Measurements from ENCODE around the gene PARD6G. TPM values are rescaled to one million over a fixed set of nuclear protein-coding genes. Genes with fewer than 3 reads are reported as not detected.

The PARD6G gene
- total and polyA plus RNA-seq, 2 of the 13 experiments (the other 11 are each of a cell fraction or from before 2014, with no cell fraction given), result 3.6 to 7.4 TPM

- peaks cover 6% of the 10 kb centered on the region for H3K79me2 ChIP-seq (ENCODE audit: insufficient read depth, low read length)
- no peak overlapping the region for H3K27ac ChIP-seq (ENCODE audit: extremely low read length, insufficient read depth, low read length)
- no peaks in the 10 kb centered on the region for H3K27me3 ChIP-seq (ENCODE audit: control insufficient read depth in 1 of 2, insufficient read depth in 2 of 2, low read length in 2 of 2)
- H3K4me2 ChIP-seq (ENCODE audit: low read depth, low read length), result no peak overlapping the region
- FAIRE-seq (no peak), DNase-seq (ENCODE audit: low spot score) (no peak), ATAC-seq (peak; percentile 16; the same call in 2 of the 3 replicates)
- no peaks in the 10 kb centered on the region for H3K9me3 ChIP-seq (ENCODE audit: low read length)
- H4K20me1 ChIP-seq (ENCODE audit: insufficient read depth, low read length), result peaks cover 6% of the 10 kb centered on the region; the same call in 1 of the 2 replicates
- TF ChIP-seq RBM22 (optimal IDR thresholded peaks at IDR 0.05; ENCODE audit: low read length), result peak; percentile 65
- no peak for TF ChIP-seq NR2F1 (CRISPR knock-in tag; IDR thresholded peaks at IDR 0.05)
- TF ChIP-seq BCL6 (CRISPR knock-in tag; IDR thresholded peaks at IDR 0.05), result no peak
- TF ChIP-seq ZGPAT (CRISPR knock-in tag; IDR thresholded peaks at IDR 0.05), result no peak
- no TSS peak for BruUV-seq (replicated peaks)
- H3K4me3 ChIP-seq (replicated peaks in 1 of 3; ENCODE audit: insufficient read depth in 1 of 3, low read depth in 2 of 3, low read length in 3 of 3), result no peak overlapping the region
- no peak overlapping the region for H2AFZ ChIP-seq (ENCODE audit: low read length)
- POLR2A ChIA-PET, result no interaction called here
- no peak overlapping the region for H3K9ac ChIP-seq (ENCODE audit: insufficient read depth, low read depth, low read length)
- CTCF ChIA-PET (ENCODE audit: low intra/inter-chr PET ratio, low total read pairs), result no interaction called here
- peaks cover 35 to 81% of the 10 kb centered on the region in 2 experiments for H3K36me3 ChIP-seq (replicated peaks in 1 of 2; ENCODE audit: control insufficient read depth in 1 of 2, insufficient read depth in 2 of 2, low read length in 2 of 2)
- in situ Hi-C loops (cut with HindIII; ENCODE audit: extremely low pct_ligation_motif_present, low pct_unique_long_range_greater_than_20kb), result no loop called here
- WGBS (ENCODE audit: low lambda C conversion rate), result 94% methylated on average over 14 of the region's 14 CpGs
- intact Hi-C loops (cut with micrococcal nuclease; ENCODE audit: unreplicated experiment), result no loop called here
- no peaks in the 10 kb centered on the region for H3K4me1 ChIP-seq (ENCODE audit: insufficient read depth, low read length)
These were observed 110.2 kb downstream of the PARD6G start for GRCh38 chr18:80137137-80137536.

- intact Hi-C loops (cut with micrococcal nuclease; ENCODE audit: unreplicated experiment), result no loop called here
- peaks cover 36 to 85% of the 10 kb centered on the region in 2 experiments for H3K36me3 ChIP-seq (replicated peaks in 1 of 2; ENCODE audit: control insufficient read depth in 1 of 2, insufficient read depth in 2 of 2, low read length in 2 of 2)
- no peak for TF ChIP-seq ETV6 (CRISPR knock-in tag; conservative IDR thresholded peaks at IDR 0.05)
- TF ChIP-seq ZNF331 (CRISPR knock-in tag; IDR thresholded peaks at IDR 0.05), result no peak
- no peak for TF ChIP-seq ZBTB20 (CRISPR knock-in tag; IDR thresholded peaks at IDR 0.05; ENCODE audit: borderline replicate concordance, low read depth)
- TF ChIP-seq IRF9 (CRISPR knock-in tag; IDR thresholded peaks at IDR 0.05; ENCODE audit: borderline replicate concordance), result no peak
- TF ChIP-seq AGO1 (IDR thresholded peaks at IDR 0.05; ENCODE audit: low read depth, low read length, poor library complexity, severe bottlenecking), result no peak
- TF ChIP-seq TFAP4 (IDR thresholded peaks at IDR 0.05; ENCODE audit: borderline replicate concordance, low read depth), result no peak
- no peak for TF ChIP-seq ZHX1 (CRISPR knock-in tag; IDR thresholded peaks at IDR 0.05; ENCODE audit: low read depth)
- no peak for TF ChIP-seq ZNF746 (CRISPR knock-in tag; IDR thresholded peaks at IDR 0.05)
- no peak for TF ChIP-seq KLF12 (CRISPR knock-in tag; IDR thresholded peaks at IDR 0.05; ENCODE audit: borderline replicate concordance)
These were observed 110.6 kb downstream of the PARD6G start for GRCh38 chr18:80136679-80137078.

More at GRCh38 chr18:80136679-80137078, 110.6 kb downstream of the PARD6G start:
- H3K9me3 ChIP-seq (ENCODE audit: low read length), result no peaks in the 10 kb centered on the region
- no peaks in the 10 kb centered on the region for H3K27me3 ChIP-seq (ENCODE audit: control insufficient read depth in 1 of 2, insufficient read depth in 2 of 2, low read length in 2 of 2)
- ChIA-PET CTCF (ENCODE audit: low intra/inter-chr PET ratio, low total read pairs) (no interaction called here), POLR2A (no interaction called here)
- peaks cover 8% of the 10 kb centered on the region for H3K79me2 ChIP-seq (ENCODE audit: insufficient read depth, low read length)
- peaks cover 6% of the 10 kb centered on the region; the same call in 1 of the 2 replicates for H4K20me1 ChIP-seq (ENCODE audit: insufficient read depth, low read length)
- no peaks in the 10 kb centered on the region for H3K4me1 ChIP-seq (ENCODE audit: insufficient read depth, low read length)
- 100% methylated on average over 1 of the region's 8 CpGs for WGBS (ENCODE audit: low lambda C conversion rate)
- no peak overlapping the region for H3K4me3 ChIP-seq (replicated peaks in 1 of 3; ENCODE audit: insufficient read depth in 1 of 3, low read depth in 2 of 3, low read length in 3 of 3)
- in situ Hi-C loops (cut with HindIII; ENCODE audit: extremely low pct_ligation_motif_present, low pct_unique_long_range_greater_than_20kb), result no loop called here
- no peak overlapping the region for H3K4me2 ChIP-seq (ENCODE audit: low read depth, low read length)
- H2AFZ ChIP-seq (ENCODE audit: low read length), result no peak overlapping the region
- no peak overlapping the region for H3K9ac ChIP-seq (ENCODE audit: insufficient read depth, low read depth, low read length)
- no peak overlapping the region for H3K27ac ChIP-seq (ENCODE audit: extremely low read length, insufficient read depth, low read length)
- DNase-seq (ENCODE audit: low spot score) (no peak), FAIRE-seq (no peak), ATAC-seq (no peak; the same call in 1 of the 3 replicates)
- no TSS peak for BruUV-seq (replicated peaks)

Data from HepG2 (cell line).